Skin epidermis (tissue), 12 donors: ENCODE data around the gene GET3.
A peak's percentile ranks its signal among the peaks of the same experiment; 100 is the strongest.
"Not testable (repeated sequence)": the region's sequence is repeated elsewhere in the genome, so short reads cannot be mapped to it uniquely, and the experiment has no call there.

Experiments
- H3K27ac ChIP-seq, 21 experiments: fragments of 200-600 bp; sonication (generic) in 11 of 21; one replicate each; pipeline ENCODE4 v1.5.0; 2020; ENCODE audit warnings: mild to moderate bottlenecking in 3 of 21, inconsistent platforms in 2 of 21, moderate library complexity in 2 of 21
- H3K4me3 ChIP-seq, 7 experiments: fragments of 200-600 bp; sonication (generic) in 2 of 7; one replicate each; pipeline ENCODE4 v1.5.0; 2020; ENCODE audit warnings: inconsistent platforms in 2 of 7, mild to moderate bottlenecking in 2 of 7, moderate library complexity in 1 of 7

The GET3 gene

DNA sequence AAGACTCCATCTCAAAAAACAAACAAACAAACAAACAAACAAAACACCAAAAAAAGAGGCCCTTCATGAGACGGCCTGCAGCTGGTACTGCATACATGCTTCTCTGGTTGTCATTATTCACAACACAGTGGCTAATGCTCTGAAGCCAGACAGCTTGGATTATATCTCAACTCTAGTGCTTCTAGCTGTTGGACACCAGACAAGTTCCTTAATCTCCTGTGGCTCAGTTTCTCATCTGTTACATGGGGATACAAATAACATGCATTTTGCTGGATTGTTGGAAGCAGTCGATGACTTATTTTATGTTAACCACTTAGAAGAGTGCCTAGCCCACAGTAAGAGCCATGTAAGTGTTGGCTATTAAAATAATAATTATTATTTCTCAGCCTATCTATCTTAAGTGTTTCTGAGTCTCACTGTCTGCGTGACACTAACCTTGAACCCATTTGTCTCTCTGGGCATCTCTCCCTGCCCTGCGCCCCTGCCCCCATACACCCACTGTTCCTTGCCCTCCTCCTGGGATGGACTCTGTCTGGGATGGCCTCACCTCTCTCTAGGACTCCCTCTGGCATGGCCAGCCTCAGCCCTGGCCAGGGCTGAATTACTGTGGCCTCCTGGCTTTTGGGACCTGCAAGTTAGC, 50.9 kb downstream of the GET3 start:
- peak overlapping the region; percentile 89 to 100 (median 98) for H3K27ac ChIP-seq
- peak overlapping the region in 6 of 7 experiments; percentile 57 to 97 (median 85) for H3K4me3 ChIP-seq

DNA sequence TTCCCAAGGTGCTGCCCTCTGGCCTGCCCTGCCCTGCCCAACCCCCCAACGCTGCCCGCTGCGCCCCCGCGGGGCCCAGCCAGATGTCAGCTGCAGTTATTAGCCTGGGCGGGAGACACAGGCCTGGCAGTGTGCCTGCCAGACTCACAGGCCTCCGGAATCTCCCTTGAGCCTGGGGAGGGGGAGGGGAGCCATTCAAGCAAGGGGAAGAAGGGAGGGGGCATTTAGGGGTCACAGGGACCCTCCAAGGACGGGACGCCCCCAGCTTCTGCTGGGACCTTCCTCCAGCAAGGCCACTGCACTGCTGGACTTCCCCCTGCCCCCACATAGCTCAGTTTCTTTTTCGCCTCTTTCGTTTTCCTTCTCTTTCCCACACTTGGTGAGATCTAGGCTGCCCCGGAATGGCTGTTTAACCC, 51.4 kb downstream of the GET3 start:
- Histone ChIP-seq H3K27ac (peak overlapping the region; percentile 89 to 100 (median 98)), H3K4me3 (peak overlapping the region; percentile 57 to 98 (median 86))

DNA sequence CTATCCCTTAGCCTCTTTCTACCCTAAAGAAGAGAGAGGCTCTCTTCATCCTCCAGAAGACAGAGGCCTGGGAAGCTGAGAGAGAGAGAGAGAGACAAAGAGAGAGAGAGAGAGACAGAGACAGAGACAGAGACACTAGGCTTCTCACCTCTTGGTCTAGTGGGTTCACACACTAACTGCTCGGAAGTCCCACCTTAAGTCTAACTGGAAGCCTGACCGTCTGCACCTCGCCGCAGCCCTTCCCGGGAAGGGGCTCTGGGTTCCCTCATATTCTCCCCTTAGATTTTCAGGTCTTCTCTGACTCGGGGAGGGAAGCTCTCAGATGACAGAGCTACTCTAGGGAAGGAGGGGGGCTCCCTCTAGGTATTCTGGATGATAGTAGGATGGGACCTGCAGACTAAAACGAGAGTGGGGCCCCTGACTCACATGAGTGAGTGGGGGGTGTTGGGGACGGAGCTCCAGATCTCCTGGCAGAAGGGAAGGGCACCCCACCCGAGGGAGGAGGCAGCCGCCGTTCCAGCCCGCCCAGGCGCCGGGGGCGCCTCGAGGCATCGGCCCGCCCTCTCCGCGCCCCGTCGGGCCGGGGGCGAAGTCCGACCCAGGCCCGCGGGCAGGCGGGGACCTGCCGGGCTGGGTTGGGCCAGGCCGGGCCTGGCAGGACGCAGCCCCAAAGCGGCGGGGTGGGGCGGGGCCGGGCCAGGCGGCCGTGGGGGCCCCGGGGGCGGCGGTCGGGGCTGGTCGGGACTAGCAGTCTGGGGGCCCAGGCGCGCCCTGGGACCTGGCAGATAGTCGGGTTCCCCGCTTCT, 52.0 kb downstream of the GET3 start:
- Histone ChIP-seq H3K27ac (peak overlapping the region; percentile 89 to 100 (median 98)), H3K4me3 (peak overlapping the region; percentile 57 to 98 (median 86))

DNA sequence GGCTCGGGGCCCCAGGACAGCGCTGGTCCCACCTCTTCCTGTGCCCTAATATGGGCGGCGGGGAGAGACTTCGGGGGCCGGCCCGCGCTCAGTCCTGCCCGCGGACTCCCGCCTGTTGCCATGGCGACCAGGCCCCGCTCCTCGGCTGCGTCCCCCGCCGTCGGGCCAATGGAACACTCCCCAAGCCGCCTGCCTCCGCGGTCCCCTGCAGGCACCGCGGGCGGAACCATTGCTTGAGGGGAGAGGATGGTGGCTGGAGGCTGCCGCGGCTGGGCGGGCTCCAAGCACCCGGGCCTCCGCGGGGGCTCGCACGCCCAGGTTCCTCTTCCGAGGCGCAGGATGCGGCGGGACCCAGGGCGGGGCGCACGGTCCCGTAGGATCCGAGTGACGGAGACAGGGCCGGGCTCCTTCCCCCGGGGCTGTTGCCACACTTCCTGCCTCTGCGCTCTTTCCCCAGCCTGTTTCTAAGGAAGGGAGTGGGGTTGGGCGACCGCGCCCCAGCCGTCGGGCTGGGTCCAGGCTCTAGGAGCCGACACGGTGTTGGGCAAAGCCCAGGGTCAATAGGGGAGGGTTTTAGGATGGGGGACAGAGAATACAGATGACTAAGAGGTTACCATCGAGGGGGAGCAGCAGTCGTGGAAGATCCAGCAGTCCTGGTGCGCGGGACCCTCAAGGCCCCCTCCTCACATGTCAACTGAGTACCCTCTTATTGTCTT, 52.8 kb downstream of the GET3 start:
- Histone ChIP-seq H3K4me3 (peak overlapping the region; percentile 57 to 98 (median 86)), H3K27ac (peak overlapping the region; percentile 89 to 100 (median 98))

DNA sequence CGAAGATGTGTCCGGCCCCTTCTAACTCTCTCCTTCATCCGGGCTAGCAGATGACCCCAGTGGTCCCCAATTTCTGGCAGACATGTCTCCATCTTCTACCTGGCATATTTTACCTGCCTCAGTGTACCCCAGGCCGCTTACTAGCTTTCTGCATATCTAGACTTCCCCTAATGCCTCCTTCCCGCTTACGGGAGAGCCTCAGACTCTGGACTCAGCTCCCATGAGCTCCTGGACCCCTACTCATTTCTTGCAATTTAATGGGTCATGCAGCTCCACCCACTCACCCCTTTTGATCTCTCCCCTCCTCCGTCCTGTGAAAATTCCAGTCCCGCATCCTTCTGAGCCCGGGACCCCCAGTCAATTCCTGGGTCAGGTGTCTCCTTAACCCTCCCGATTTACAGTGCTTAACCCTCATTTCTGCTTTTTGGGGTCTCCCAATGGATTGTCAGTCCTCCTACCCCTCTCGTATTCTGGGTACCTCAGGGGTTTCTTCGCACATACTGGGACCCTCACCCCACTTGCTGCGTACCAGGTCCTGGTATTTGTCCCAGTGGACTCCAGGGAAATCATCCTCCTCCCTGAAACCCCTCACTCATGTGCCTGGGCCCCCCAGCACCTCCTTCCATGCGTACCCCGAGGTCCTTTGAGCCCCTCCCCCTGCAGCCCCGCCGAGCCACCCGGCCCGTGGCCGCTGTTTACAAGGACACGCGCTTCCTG, 53.5 kb downstream of the GET3 start:
- H3K27ac ChIP-seq: peak overlapping the region; percentile 89 to 100 (median 98)
- H3K4me3 ChIP-seq: peak overlapping the region; percentile 57 to 98 (median 86)

DNA sequence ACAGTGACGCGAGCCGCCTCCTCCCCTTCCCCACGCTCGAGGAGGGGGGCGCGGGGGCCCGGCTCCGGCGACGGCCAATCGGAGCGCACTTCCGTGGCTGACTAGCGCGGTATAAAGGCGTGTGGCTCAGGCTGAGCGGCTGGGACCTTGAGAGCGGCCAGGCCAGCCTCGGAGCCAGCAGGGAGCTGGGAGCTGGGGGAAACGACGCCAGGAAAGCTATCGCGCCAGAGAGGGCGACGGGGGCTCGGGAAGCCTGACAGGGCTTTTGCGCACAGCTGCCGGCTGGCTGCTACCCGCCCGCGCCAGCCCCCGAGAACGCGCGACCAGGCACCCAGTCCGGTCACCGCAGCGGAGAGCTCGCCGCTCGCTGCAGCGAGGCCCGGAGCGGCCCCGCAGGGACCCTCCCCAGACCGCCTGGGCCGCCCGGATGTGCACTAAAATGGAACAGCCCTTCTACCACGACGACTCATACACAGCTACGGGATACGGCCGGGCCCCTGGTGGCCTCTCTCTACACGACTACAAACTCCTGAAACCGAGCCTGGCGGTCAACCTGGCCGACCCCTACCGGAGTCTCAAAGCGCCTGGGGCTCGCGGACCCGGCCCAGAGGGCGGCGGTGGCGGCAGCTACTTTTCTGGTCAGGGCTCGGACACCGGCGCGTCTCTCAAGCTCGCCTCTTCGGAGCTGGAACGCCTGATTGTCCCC, 54.2 kb downstream of the GET3 start, which contains the start of gene JUNB:
JUNB (plus strand) TSS at position 142 of the 706 bp plus-strand sequence; CDS start at position 428, 286 bp downstream.
- H3K4me3 ChIP-seq: peak within 1 kb of the TSS; percentile 57 to 98 (median 86)
- H3K27ac ChIP-seq: peak within 1 kb of the TSS; percentile 89 to 100 (median 98)

DNA sequence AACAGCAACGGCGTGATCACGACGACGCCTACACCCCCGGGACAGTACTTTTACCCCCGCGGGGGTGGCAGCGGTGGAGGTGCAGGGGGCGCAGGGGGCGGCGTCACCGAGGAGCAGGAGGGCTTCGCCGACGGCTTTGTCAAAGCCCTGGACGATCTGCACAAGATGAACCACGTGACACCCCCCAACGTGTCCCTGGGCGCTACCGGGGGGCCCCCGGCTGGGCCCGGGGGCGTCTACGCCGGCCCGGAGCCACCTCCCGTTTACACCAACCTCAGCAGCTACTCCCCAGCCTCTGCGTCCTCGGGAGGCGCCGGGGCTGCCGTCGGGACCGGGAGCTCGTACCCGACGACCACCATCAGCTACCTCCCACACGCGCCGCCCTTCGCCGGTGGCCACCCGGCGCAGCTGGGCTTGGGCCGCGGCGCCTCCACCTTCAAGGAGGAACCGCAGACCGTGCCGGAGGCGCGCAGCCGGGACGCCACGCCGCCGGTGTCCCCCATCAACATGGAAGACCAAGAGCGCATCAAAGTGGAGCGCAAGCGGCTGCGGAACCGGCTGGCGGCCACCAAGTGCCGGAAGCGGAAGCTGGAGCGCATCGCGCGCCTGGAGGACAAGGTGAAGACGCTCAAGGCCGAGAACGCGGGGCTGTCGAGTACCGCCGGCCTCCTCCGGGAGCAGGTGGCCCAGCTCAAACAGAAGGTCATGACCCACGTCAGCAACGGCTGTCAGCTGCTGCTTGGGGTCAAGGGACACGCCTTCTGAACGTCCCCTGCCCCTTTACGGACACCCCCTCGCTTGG, 55.0 kb downstream of the GET3 start:
- H3K27ac ChIP-seq: peak overlapping the region; percentile 89 to 100 (median 98)

DNA sequence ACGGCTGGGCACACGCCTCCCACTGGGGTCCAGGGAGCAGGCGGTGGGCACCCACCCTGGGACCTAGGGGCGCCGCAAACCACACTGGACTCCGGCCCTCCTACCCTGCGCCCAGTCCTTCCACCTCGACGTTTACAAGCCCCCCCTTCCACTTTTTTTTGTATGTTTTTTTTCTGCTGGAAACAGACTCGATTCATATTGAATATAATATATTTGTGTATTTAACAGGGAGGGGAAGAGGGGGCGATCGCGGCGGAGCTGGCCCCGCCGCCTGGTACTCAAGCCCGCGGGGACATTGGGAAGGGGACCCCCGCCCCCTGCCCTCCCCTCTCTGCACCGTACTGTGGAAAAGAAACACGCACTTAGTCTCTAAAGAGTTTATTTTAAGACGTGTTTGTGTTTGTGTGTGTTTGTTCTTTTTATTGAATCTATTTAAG, 55.6 kb downstream of the GET3 start:
- peak overlapping the region; percentile 57 to 98 (median 86) for H3K4me3 ChIP-seq

More for the DNA sequence above, 55.0 kb downstream of the GET3 start:
- H3K4me3 ChIP-seq: peak overlapping the region; percentile 57 to 98 (median 86)

DNA sequence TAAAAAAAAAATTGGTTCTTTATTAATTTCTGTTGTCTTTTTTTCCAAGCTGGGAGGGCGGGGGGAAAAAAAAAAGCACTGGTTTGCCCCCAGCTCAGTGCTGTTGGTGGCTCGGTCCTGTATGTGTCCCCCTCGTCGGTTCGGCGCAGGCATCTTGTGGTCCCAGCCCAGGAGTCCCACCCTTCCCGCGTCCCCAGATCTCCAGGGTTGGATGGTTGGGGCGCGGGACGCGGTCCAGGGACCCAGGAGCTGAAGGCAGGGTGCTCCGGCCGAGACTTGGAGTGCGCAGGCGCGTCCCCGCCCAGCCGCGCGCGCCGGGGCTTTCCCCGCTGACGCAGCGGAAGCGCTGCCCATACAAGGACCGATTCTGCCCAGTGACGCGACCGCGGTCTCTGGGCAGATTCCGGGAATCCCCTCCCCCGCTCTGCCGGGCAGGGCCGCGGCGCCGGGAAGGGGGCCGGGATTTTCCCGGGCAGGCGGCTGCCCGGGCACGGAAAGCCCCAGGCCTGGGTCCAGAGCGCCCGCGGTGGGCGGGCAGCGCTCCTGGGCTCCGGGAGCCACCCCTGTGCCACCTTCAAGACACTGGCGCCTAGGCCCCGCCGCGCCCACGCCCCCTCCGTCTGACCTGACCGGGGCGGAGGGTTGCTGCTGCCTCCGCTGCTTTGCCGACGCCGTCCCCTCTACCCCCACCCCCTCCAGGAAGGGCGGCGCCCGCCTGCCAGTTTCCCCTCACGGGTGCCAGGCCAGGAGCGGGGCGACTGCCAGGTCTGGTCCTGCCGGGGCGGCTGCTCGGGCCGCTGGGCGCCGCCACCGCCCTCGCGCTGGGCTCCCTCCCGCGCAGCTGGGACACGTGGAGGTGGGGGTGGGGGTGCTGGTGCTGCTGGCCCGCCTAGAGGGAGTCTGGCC, 56.2 kb downstream of the GET3 start:
- Histone ChIP-seq H3K4me3 (peak overlapping the region; percentile 57 to 98 (median 86)), H3K27ac (peak overlapping the region; percentile 89 to 100 (median 98))

More for the DNA sequence above, 55.6 kb downstream of the GET3 start:
- H3K27ac ChIP-seq: peak overlapping the region; percentile 89 to 100 (median 98)

DNA sequence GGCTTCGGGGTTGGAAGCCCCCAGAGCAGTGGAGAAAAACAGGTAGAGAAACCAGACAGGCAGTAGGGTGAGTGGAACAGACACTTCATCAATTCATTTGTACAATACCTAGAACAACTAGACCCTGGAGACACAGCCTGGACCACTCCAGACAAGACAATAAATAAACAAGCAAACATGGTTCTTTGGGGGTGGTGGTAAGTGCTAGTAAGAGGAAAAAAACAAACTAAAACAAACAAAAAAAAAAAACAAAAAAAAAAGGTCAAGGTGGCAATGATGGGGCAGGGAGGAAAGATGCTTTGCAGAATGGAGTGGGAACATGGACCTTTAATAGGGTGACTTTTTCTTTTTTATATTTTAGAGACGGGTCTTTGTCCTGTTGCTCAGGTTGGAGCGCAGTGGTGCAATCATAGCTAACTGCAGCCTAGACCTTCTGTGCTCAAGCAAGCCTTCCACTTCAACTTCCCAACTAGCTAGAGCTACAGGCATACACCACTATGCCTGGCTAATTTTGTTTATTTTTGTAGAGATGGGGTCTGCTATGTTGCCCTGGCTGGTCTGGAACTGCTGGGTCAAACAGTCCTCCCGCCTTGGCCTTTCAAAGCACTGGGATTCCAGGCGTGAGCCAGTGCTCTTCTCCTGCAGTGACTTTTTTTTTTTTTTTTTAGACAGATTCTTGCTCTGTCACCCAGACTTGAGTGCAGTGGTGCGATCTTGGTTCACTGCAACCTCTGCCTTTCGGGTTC, 57.1 kb downstream of the GET3 start:
- peak overlapping the region; percentile 57 to 98 (median 86) for H3K4me3 ChIP-seq
- peak overlapping the region; percentile 89 to 100 (median 98) for H3K27ac ChIP-seq

DNA sequence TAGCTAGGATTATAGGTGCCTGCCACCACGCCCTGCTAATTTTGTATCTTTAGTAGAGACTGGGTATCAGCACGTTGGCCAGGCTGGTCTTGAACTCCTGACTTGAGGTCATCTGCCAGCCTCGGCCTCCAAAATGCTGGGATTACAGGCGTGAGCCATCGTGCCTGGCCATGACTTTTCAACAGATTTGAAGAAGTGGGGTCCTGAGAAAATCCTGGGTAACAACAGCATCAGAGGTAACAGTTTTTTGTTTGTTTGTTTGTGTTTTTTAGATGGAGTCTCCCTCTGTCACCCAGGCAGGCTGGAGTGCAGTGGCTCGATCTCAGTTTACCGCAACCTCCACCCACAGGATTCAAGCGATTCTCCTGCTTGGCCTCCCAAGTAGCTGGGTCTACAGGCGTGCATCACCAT, 57.7 kb downstream of the GET3 start:
- peak overlapping the region in 18 of 21 experiments; percentile 16 to 100 (median 98) for H3K27ac ChIP-seq
- peak overlapping the region in 1 of 7 experiments; percentile 57 for H3K4me3 ChIP-seq

DNA sequence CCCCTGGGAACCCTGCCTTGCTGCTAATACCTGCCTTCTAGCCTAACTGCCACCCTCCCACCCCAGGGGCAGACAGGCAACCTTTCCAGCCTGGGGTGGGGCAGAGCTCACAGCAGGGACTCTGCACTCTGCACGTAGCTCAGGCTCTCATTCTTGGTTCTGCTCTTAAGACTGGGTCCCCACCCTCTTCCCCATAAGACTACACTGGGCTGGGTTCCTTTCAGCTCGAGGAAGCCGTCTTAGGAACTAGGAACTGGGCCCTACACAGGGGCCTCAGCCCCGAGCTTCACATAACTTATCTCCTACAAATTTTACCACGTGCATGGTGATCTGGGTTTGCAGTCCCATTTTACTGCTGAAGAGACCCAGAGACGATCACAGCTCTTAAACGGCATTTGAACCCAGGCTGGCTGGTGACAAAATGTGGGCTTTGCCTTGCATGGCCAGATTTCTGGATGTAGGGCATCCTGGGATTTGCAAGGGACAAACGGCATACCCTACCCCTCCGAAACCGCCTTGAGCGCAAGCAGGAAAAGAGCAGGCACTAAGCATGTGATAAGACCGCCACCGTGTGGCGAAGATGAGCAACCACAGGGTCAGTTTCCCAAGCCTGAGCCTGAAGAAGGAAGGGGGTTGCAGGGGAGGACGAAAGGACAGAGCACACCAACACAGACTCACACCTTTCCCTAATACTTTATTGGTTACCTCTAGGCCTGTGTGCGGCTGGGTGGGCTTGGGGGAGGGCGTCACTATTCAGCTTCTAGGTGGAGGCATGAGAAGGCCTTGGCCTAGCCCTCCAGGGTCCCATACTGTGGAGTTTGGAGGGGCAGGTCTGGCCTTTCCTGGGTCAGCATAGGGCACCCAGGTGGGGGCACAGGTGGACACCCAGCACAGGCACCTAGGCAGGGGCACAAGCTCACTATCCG, 59.1 kb downstream of the GET3 start:
- H3K4me3 ChIP-seq: no peak overlapping the region

DNA sequence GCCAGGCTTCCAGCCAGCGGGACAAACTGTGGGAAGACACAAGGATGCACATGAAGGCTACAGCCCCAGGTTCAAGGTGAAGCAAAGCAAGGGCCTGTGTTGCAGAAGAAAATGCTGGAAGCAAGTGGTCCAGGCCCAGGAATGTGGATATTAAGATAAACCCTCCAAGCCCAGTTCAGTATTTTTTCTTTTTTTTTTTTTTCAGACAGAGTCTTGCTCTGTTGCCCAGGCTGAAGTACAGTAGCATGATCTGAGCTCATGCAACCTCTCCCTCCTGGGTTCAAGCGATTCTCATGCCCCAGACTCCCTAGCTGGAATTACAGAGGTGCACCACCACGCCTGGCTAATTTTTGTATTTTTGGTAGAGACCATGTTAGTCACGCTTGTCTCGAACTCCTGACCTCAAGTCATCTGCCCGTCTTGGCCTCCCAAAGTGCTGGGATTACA, 59.9 kb downstream of the GET3 start:
- peak overlapping the region in 6 of 21 experiments; percentile 13 to 98 (median 88) for H3K27ac ChIP-seq

More for the DNA sequence above, 59.1 kb downstream of the GET3 start:
- H3K27ac ChIP-seq: peak overlapping the region in 20 of 21 experiments; percentile 8 to 100 (median 80)

DNA sequence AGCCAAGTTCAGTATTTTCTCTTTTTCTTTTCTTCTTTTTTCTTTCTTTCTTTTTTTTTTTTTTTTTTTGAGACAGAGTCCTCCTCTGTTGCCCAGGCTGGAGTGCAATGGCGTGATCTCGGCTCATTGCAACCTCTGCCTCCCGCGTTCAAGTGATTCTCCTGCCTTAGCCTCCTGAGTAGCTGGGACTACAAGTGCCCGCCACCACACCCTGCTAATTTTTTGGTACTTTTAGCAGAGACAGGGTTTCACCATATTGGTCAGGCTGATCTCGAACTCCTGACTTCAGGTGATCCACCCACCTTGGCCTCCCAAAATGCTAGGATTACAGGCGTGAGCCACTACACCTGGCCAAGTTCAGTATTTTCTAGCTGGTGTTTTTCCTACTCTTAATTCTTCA, 60.3 kb downstream of the GET3 start:
- not testable (repeated sequence) for H3K4me3 ChIP-seq, H3K27ac ChIP-seq

More for the DNA sequence above, 59.9 kb downstream of the GET3 start:
- H3K4me3 ChIP-seq: no peak overlapping the region
